ENCODE measurements around the gene NKAP. TPM values are rescaled to one million over a fixed set of nuclear protein-coding genes. Genes with fewer than 3 reads are reported as not detected.

Gene NKAP
- total and polyA plus RNA-seq, 2 of the 8 experiments (the other 6 are each of a cell fraction or from before 2014, with no cell fraction given), result 2.8 to 7.1 TPM

- FAIRE-seq, result peak; percentile 86
- H4K20me1 ChIP-seq (replicated peaks in 1 of 2; ENCODE audit: control insufficient read depth in 1 of 2, insufficient read depth in 2 of 2, low read length in 2 of 2), result no peaks in the 10 kb centered on the region
- no peaks in the 10 kb centered on the region for H3K79me1 ChIP-seq (ENCODE audit: low read depth, low read length)
- no peak overlapping the region for H3K27ac ChIP-seq (ENCODE audit: low read depth, low read length)
- peak; percentile 53 to 82 for DNase-seq (ENCODE audit: low read depth in 1 of 2, low spot score in 2 of 2)
- no peaks in the 10 kb centered on the region for H3K9me3 ChIP-seq (ENCODE audit: insufficient read depth in 2 of 2, low read depth in 1 of 2, low read length in 1 of 2)
- H2BK15ac ChIP-seq (ENCODE audit: low read length), result no peak overlapping the region
- no peak overlapping the region for H2BK5ac ChIP-seq (ENCODE audit: low read depth, low read length)
- peak overlapping the region; percentile 27 to 62 for H3K4me2 ChIP-seq (ENCODE audit: insufficient read depth in 1 of 2, low read depth in 2 of 2, low read length in 2 of 2)
- H3K4me1 ChIP-seq (replicated peaks in 1 of 4; ENCODE audit: control insufficient read depth in 3 of 4, insufficient read depth in 4 of 4, low read length in 3 of 4), result no peaks in the 10 kb centered on the region; a peak in 1 of 7 replicates
- H2AFZ ChIP-seq (ENCODE audit: low read length), result no peak overlapping the region
- no peak overlapping the region for H4K5ac ChIP-seq (ENCODE audit: insufficient read length, low read depth, low read length)
- CTCF ChIA-PET (ENCODE audit: partially characterized antibody), result interaction anchor here (0.5 to 2.3 kb wide), 13 partner anchors 9 to 1572 kb away, joined by 3 to 13 read pairs (median 3); partner anchors contain the start of genes NDUFA1, RNF113A and UPF3B
- no peak overlapping the region for H3K9ac ChIP-seq (replicated peaks in 1 of 4; ENCODE audit: extremely low read depth in 1 of 4, low read depth in 3 of 4, low read length in 3 of 4)
- no peak overlapping the region for H3K23ac ChIP-seq (ENCODE audit: insufficient read length)
- no peak overlapping the region for H3K14ac ChIP-seq (ENCODE audit: insufficient read length)
- no peaks in the 10 kb centered on the region for H3K79me2 ChIP-seq (ENCODE audit: control insufficient read depth in 1 of 2, insufficient read depth in 2 of 2, low read length in 2 of 2)
- no peak overlapping the region for H4K91ac ChIP-seq (replicated peaks; ENCODE audit: insufficient read length, low read length)
- H2BK12ac ChIP-seq (ENCODE audit: low read depth, low read length), result no peak overlapping the region
- H3K4me3 ChIP-seq (ENCODE audit: extremely low read depth in 1 of 4, insufficient read depth in 2 of 4, low read depth in 3 of 4, low read length in 4 of 4), result peak overlapping the region; percentile 47 to 65 (median 52)
- H3K18ac ChIP-seq (ENCODE audit: extremely low read depth, low read length), result no peak overlapping the region
- no peak for TF ChIP-seq CHD2 (IDR thresholded peaks at IDR 0.05; ENCODE audit: low read length)
- peak in 1 of 2 experiments; percentile 65; a peak in 2 of 4 replicates for TF ChIP-seq SIN3A (conservative IDR thresholded peaks at IDR 0.05 in 1 of 2, IDR thresholded peaks at IDR 0.05 in 1 of 2; ENCODE audit: low read depth in 1 of 2, low read length in 2 of 2)
- TF ChIP-seq KDM1A (IDR thresholded peaks at IDR 0.05; ENCODE audit: borderline replicate concordance, low read length), result no peak
- peak; percentile 65 to 81 (median 80) for TF ChIP-seq CTCF (IDR thresholded peaks at IDR 0.05; ENCODE audit: control extremely low read depth in 1 of 3, insufficient read depth in 1 of 3, low read depth in 1 of 3, low read length in 3 of 3)
- TF ChIP-seq GABPA (IDR thresholded peaks at IDR 0.05; ENCODE audit: borderline replicate concordance, insufficient read depth, low read length), result no peak
- no peak for TF ChIP-seq SP4 (IDR thresholded peaks at IDR 0.05; ENCODE audit: low read length)
- peak; percentile 23 to 47; a peak in 2 of 4 replicates for TF ChIP-seq RAD21 (IDR thresholded peaks at IDR 0.05 in 1 of 2, conservative IDR thresholded peaks at IDR 0.05 in 1 of 2; ENCODE audit: low read depth in 2 of 2, low read length in 2 of 2)
- TF ChIP-seq POLR2AphosphoS5 (IDR thresholded peaks at IDR 0.05; ENCODE audit: low read depth, low read length), result peak; percentile 13; the same call in 1 of the 2 replicates
- TF ChIP-seq KDM4A (IDR thresholded peaks at IDR 0.05; ENCODE audit: low read depth, low read length, severe bottlenecking), result peak; percentile 35
- no peak overlapping the region for H2BK120ac ChIP-seq (replicated peaks; ENCODE audit: low read depth, low read length)
- no peak overlapping the region for H3K4ac ChIP-seq (replicated peaks; ENCODE audit: insufficient read length, low read depth, low read length)
- no peak overlapping the region for H2BK20ac ChIP-seq (ENCODE audit: low read length)
- POLR2A ChIA-PET (ENCODE audit: partially characterized antibody), result interaction anchor here (1.1 to 3.1 kb wide), 5 partner anchors 12 to 131 kb away, joined by 3 to 12 read pairs (median 5); partner anchors contain the start of genes NDUFA1, RNF113A, RPL39 and UPF3B
- no peaks in the 10 kb centered on the region for H3K27me3 ChIP-seq (replicated peaks in 1 of 4; ENCODE audit: control insufficient read depth in 3 of 4, extremely low read depth in 1 of 4, insufficient read depth in 3 of 4, low read length in 3 of 4)
- 5% methylated on average over 7 of the region's 40 CpGs; no CpG with 5 or more reads in 1 of the 2 experiments for WGBS, 2 experiments (ENCODE audit: extremely low coverage in 1 of 2, insufficient coverage in 1 of 2, insufficient read length in 1 of 2, insufficient replicate concordance in 2 of 2, low coverage in 1 of 2, low lambda C conversion rate in 2 of 2, missing lambda C conversion rate in 1 of 2)
- peak overlapping the region; percentile 57; the same call in 1 of the 2 replicates for H4K8ac ChIP-seq (ENCODE audit: extremely low read depth, insufficient read depth, low read length)
- H2AK5ac ChIP-seq (ENCODE audit: low read depth, low read length), result no peak overlapping the region
- no peak overlapping the region for H3K56ac ChIP-seq (replicated peaks; ENCODE audit: insufficient read length, low read depth, low read length)
- no peaks in the 10 kb centered on the region for H3K36me3 ChIP-seq (ENCODE audit: control insufficient read depth in 2 of 4, insufficient read depth in 4 of 4, low read length in 3 of 4)
- no peaks in the 10 kb centered on the region for H3K23me2 ChIP-seq (ENCODE audit: low read depth, low read length)
These were observed 55.7 kb downstream of the NKAP start for GRCh38 chrX:119887721-119888425.

Data from H1 (cell line).